Smooth muscle cell of the brain vasculature (primary cell): Measurements from ENCODE around the gene YIPF4.
"Not testable (repeated sequence)": the region's sequence is repeated elsewhere in the genome, so short reads cannot be mapped to it uniquely, and the experiment has no call there.

Source experiments
- DNase-seq: peaks from one replicate; pipeline ENCODE4 v3.0.0-alpha.2; 2012; ENCODE audit warnings: low read depth, low spot score

The YIPF4 gene

DNA sequence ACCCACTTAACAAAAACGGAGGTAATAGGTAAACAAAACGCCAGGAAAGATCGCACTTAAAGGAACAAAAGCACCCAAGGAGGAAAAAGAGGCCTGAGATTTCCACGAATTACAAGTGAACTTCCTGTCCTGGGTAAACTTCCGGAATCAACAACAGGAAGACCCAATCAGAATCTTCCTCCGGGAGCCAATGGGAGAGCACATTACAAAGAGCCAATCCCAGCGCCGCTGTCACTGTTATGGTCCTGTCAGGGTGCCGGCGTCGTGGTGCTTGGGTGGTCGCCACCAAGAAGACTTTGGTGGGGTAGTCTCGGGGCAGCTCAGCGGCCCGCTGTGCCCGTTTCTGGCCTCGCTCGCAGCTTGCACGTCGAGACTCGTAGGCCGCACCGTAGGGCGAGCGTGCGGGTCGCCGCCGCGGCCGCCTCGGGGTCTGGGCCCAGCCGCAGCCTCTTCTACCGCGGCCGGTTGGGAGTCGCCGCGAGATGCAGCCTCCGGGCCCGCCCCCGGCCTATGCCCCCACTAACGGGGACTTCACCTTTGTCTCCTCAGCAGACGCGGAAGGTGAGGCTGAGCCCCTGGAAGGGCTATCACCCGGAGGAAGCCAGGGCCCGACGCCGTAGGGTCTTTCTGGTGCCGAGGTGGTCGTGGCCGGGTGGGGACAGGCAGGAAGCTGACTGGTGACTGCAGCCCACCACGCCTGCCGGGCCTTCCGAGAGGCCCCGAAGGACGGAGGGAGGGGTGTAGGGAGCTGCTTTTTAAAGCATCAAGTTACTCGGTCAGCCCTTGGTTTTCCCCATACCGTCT, at the start of gene YIPF4:
Gene YIPF4, plus strand, starts transcription at position 231 of the 804 bp plus-strand sequence. Its CDS starts 252 bp downstream, at position 483.
- peak; percentile 81 for DNase-seq

- DNase-seq: no peak
Measured at GRCh38 chr2:32228181-32228580, 49.5 kb upstream of the YIPF4 start.

GRCh38 chr2:32229635-32230034, 48.1 kb upstream of the YIPF4 start:
- DNase-seq: no peak

- no peak for DNase-seq
Measured at GRCh38 chr2:32231959-32232358, 45.7 kb upstream of the YIPF4 start.

- DNase-seq: no peak
Measured at GRCh38 chr2:32235315-32235714, 42.4 kb upstream of the YIPF4 start.

GRCh38 chr2:32237488-32237887, 40.2 kb upstream of the YIPF4 start:
- no peak for DNase-seq

GRCh38 chr2:32237996-32238395, 39.7 kb upstream of the YIPF4 start:
- DNase-seq: no peak

DNA sequence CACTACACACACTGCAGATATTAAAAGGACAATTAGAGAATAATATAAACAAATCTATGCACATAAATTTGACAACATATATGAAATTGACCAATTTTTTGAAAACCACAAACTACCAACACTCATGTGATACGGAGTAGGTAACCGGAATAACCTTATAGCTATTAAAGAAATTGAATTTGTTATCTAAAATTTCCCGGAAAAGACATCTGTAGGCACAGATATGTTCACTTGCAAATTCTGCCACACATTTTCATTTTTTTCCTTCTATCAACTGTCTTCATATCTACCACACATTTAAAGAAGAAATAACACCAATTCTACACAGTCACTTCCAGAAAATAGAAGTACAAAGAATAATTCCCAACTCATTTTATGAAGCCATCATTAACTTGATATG, 35.4 kb upstream of the YIPF4 start:
- DNase-seq: no peak

DNA sequence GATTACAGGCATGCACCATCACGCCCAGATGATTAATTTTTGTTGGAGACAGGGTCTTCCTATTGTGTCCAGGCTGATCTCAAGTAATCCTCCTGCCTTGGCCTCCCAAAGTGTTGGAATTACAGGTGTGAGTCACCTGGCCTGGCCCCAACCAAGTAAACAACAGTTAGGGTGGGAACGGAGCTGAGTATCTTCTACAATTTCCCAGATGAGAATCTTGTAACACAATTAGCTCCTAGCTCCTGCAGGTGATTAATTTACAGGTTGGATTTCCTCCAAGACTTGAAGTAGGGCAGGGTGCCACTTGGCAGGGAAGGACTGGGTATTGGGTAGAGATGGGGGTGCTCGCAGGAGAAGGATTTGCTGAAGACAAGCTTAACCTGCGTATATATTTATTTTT, 30.8 kb upstream of the YIPF4 start:
- DNase-seq: no peak

GRCh38 chr2:32248299-32248698, 29.4 kb upstream of the YIPF4 start:
- DNase-seq: no peak

- DNase-seq: no peak
Measured at GRCh38 chr2:32249731-32250236, 27.9 kb upstream of the YIPF4 start.

- peak; percentile 46 for DNase-seq
Measured at GRCh38 chr2:32250290-32250689, 27.4 kb upstream of the YIPF4 start.

- no peak for DNase-seq
Measured at GRCh38 chr2:32258242-32258641, 19.5 kb upstream of the YIPF4 start.

- no peak for DNase-seq
Measured at GRCh38 chr2:32260376-32260775, 17.3 kb upstream of the YIPF4 start.

- no peak for DNase-seq
Measured at GRCh38 chr2:32262105-32262504, 15.6 kb upstream of the YIPF4 start.

DNA sequence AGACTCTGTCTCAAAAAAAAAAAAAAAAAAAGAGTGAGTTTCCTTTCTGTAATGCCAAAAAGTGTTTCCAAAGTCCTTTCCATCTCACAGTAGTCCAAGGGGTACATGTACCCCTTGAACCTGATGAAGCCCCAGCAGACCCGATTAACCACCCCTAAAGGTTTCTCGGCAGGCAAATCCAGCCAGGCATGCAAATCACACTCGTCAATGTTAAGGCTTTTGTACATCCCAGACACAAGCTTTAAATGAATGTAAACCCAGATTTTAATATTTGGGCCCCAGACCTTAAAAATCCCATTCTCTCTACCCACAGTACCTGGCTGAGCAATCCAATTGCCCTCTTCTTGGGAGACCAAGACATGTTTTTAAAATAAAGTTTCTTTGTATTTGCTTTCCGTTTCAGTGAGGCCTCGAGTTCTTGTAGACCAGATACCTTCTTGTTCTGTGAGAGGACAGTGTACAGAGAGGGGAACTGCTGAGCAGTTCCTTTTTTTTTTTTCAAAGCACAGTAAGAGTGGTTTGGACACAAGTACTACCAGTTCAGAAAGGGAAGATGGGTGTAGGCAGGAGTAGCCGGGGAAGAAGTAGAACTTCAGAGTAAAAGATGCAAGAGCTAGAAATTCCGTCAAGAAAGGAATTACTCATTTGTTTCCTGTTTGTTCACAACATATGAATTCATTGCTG, 13.1 kb upstream of the YIPF4 start, which contains the start of gene NLRC4:
Gene NLRC4, minus strand, starts transcription at position 465 of the 684 bp plus-strand sequence. CDS start 8,111 bp downstream, outside the sequence.
- no peak for DNase-seq

DNA sequence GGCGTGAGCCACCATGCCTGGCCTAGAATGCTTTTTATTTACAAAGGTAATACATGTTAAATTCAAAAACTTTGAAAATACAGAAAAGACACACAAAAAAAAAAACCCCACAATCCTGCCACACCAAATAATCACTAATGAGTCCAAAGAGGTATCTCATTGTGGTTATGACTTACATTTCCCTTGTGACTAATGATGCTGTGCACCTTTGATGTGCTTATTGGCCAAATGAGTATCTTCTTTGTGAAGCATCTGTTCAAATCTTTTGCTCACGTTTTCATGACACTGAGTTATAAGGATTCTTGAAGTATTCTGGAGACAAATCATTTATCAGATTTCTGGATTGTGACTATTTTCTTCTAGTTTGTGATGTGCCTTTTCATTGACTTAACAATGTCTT, 6.6 kb upstream of the YIPF4 start:
- no peak for DNase-seq

DNA sequence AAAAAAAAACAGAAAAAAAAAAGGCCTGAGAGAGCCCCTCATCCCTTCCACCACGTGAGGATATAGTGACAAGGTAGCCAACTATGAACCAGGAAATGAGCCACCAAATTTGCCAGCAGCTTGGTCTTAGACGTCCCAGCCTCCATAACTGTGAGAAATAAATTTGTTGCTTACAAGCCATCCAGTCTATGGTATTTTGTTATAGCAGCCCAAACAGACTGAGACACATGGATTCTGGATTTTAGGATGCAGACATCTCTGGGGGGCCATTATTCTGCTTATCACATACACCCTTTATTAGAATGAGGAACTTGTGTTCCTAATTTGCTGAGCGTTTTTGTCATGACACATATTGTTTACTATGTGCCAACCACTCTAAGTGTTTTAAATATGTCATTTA, 5.4 kb upstream of the YIPF4 start:
- DNase-seq: no peak

- DNase-seq: no peak
Measured at GRCh38 chr2:32274289-32274688, 3.4 kb upstream of the YIPF4 start.

DNA sequence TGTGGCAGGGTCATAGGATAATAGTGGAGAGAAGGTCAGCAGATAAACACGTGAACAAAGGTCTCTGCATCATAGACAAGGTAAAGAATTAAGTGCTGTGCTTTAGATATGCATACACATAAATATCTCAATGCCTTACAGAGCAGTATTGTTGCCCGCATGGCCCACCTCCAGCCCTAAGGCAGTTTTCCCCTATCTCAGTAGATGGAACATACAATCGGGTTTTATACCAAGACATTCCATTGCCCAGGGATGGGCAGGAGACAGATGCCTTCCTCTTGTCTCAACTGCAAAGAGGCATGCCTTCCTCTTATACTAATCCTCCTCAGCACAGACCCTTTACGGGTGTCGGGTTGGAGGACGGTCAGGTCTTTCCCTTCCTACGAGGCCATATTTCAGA, 1.9 kb upstream of the YIPF4 start:
- DNase-seq: not testable (repeated sequence)

DNA sequence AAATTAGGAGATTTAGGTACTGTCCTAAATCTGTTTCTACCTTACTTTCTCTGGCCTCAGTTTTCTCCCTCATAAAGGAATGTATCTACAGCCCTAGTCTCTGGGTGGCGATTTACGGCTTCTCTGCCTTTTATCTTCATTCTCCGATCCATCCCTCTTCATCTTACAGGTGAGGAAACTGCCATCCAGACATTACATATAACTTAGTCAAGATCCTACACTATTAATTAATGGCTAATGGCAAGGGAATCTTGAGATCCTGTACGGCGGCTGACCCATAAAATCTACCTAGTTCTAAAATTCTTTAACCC, 386 bp upstream of the YIPF4 start:
- no peak for DNase-seq

DNA sequence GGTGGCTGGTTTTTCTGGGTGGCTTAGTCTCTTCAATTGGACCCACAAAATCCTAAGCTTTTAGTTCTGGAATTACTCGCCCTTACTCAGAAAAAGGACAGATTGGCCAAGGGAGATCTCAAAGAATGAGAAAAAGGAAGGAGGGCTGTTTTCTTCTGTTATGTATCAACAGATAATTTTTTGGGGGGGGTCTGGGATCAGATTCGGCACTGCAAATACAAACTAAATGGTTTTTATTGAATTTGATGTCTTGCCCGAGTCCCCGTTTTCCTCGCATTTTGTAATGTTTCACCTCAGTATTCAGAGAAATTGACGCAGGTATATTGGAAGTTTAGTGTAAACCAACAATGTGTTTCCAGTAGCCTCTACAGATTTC, 762 bp downstream of the YIPF4 start:
- DNase-seq: no peak

- no peak for DNase-seq
Measured at GRCh38 chr2:32284321-32284720, 6.6 kb downstream of the YIPF4 start.
